Small intestine (tissue), 7 donors: Measurements from ENCODE around the gene KRTAP10-8. TPM values are rescaled to one million over a fixed set of nuclear protein-coding genes. Genes with fewer than 3 reads are reported as not detected.

ENCODE experiments used
- DNase-seq, 2 donors: peaks; one replicate each; pipeline versions ENCODE4 v3.0.0 to v3.0.0-alpha.2; 2013
- FAIRE-seq: peaks from 2 replicates; lab custom pipeline; 2012; peaks lifted over from hg19 to GRCh38; lab: Jason Lieb, UNC
- H3K27ac ChIP-seq, 3 donors: one replicate each; pipeline ENCODE4 v1.5.1; 2013; ENCODE audit warnings: low read length in 2 of 3, mild to moderate bottlenecking in 2 of 3, control low read depth in 1 of 3, inconsistent platforms in 1 of 3, low read depth in 1 of 3, moderate library complexity in 1 of 3
- H3K27me3 ChIP-seq, 3 donors: one replicate each; pipeline ENCODE4 v1.6.1; 2013; ENCODE audit warnings: low read length in 3 of 3, inconsistent platforms in 1 of 3; ENCODE audit not compliant: control insufficient read depth in 3 of 3, insufficient read depth in 3 of 3
- H3K36me3 ChIP-seq, 3 donors: one replicate each; pipeline ENCODE4 v1.6.1; 2013; ENCODE audit warnings: low read length in 3 of 3, inconsistent platforms in 1 of 3, low read depth in 1 of 3, mild to moderate bottlenecking in 1 of 3, moderate library complexity in 1 of 3; ENCODE audit not compliant: control insufficient read depth in 3 of 3, insufficient read depth in 2 of 3
- H3K4me1 ChIP-seq, 3 donors: one replicate each; pipeline ENCODE4 v1.6.1; 2013; ENCODE audit warnings: low read length in 2 of 3, inconsistent platforms in 1 of 3, low read depth in 1 of 3, mild to moderate bottlenecking in 1 of 3, moderate library complexity in 1 of 3; ENCODE audit not compliant: control insufficient read depth in 3 of 3, insufficient read depth in 2 of 3
- H3K4me3 ChIP-seq, 3 donors: one replicate each; pipeline ENCODE4 v1.5.1; 2013; ENCODE audit warnings: low read length in 3 of 3, control low read depth in 1 of 3, inconsistent platforms in 1 of 3, low read depth in 1 of 3, mild to moderate bottlenecking in 1 of 3, moderate library complexity in 1 of 3
- H3K9me3 ChIP-seq, 2 donors: one replicate each; pipeline ENCODE4 v1.6.1; 2013; ENCODE audit warnings: low read depth in 1 of 2, low read length in 1 of 2; ENCODE audit not compliant: control insufficient read depth in 2 of 2, insufficient read depth in 1 of 2
- WGBS, 3 donors: extraction: QIAGEN DNeasy Blood & Tissue Kit; methylation state at CpG; one replicate each; pipeline ENCODE4 v1.1.7; 2013; 5-methylcytosine and 5-hydroxymethylcytosine counted together
- polyA plus RNA-seq, 4 donors: library from polyadenylated mRNA; stranded (reverse) in 3 of 4; unstranded in 1 of 4; fragments of 200-250 nt in 3 of 4; fragments of 120-200 nt in 1 of 4; gene quantifications; one replicate each; pipeline versions ENCODE4 v1.2.1 to v1.2.3, GENCODE V29; 2013
- donor health status: healthy with polysubstance abuse.
- donor health status: control.
- donor health status: control.
- donor health status: Bipolar disorder and iron deficiency.
- donor health status: healthy.

Gene KRTAP10-8
- polyA plus RNA-seq, 4 donors = not detected

GRCh38 chr21:44617071-44617501 lies 5.2 kb downstream of the KRTAP10-8 start:
- Histone ChIP-seq H3K27me3 (peaks cover 0 to 2% (median 0%) of the 10 kb centered on the region in 3 donors), H3K27ac (no peak overlapping the region), H3K4me1 (peaks cover 0 to 2% (median 0%) of the 10 kb centered on the region in 3 donors), H3K36me3 (no peaks in the 10 kb centered on the region), H3K9me3 (no peaks in the 10 kb centered on the region), H3K4me3 (no peak overlapping the region)
- no peak for FAIRE-seq
- no peak for DNase-seq
- 57 to 65% (median 64%) methylated on average over 8 of the region's 8 CpGs for WGBS, 3 donors

GRCh38 chr21:44618504-44618903 lies 6.6 kb downstream of the KRTAP10-8 start:
- 21 to 30% (median 24%) methylated on average over 4 of the region's 4 CpGs for WGBS, 3 donors
- Histone ChIP-seq H3K9me3 (peaks cover 0 to 5% of the 10 kb centered on the region in 2 donors), H3K4me3 (no peak overlapping the region), H3K27me3 (peaks cover 0 to 2% (median 0%) of the 10 kb centered on the region in 3 donors), H3K4me1 (peaks cover 0 to 2% (median 0%) of the 10 kb centered on the region in 3 donors), H3K27ac (peak overlapping the region in 1 of 3 donors; percentile 77), H3K36me3 (no peaks in the 10 kb centered on the region)
- FAIRE-seq (no peak), DNase-seq (peak; percentile 6 to 48)

GRCh38 chr21:44618909-44619308 lies 7.0 kb downstream of the KRTAP10-8 start:
- peaks cover 0 to 2% (median 0%) of the 10 kb centered on the region in 3 donors for H3K27me3 ChIP-seq
- no peak overlapping the region for H3K4me3 ChIP-seq
- H3K36me3 ChIP-seq = no peaks in the 10 kb centered on the region
- FAIRE-seq = no peak
- DNase-seq = peak in 1 of 2 donors; percentile 51
- peak overlapping the region in 2 of 3 donors; percentile 45 to 77 for H3K27ac ChIP-seq
- whole genome bisulfite sequencing, 3 donors = 51 to 57% (median 56%) methylated on average over 3 of the region's 3 CpGs
- peaks cover 0 to 5% of the 10 kb centered on the region in 2 donors for H3K9me3 ChIP-seq
- H3K4me1 ChIP-seq = peaks cover 0 to 2% (median 0%) of the 10 kb centered on the region in 3 donors

- no peak for DNase-seq
- peaks cover 0 to 2% (median 0%) of the 10 kb centered on the region in 3 donors for H3K4me1 ChIP-seq
Measured at GRCh38 chr21:44619886-44620285, 8.0 kb downstream of the KRTAP10-8 start.

DNA sequence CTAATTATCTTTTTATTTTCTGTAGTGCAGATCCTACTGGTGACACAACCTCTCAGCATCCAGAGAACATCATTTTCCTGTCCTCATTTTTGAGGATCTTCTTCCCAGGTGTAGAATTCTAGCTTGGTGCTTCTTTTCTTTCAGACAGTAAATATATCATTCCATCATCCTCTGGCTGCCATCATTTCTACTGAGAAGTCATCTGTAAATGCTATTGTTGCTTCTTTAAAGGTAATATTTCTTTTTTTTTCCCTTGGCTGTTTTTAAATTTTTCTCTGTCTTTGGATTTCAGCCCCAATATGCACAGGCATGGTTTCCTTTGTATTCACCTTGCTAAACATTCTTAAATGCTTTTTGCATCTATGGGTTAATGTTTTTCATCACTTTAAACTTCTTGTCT lies 11.7 kb downstream of the KRTAP10-8 start:
- DNase-seq (no peak), FAIRE-seq (no peak)
- H3K27me3 ChIP-seq = no peaks in the 10 kb centered on the region
- H3K36me3 ChIP-seq = no peaks in the 10 kb centered on the region
- H3K4me3 ChIP-seq = no peak overlapping the region
- peaks cover 0 to 5% of the 10 kb centered on the region in 2 donors for H3K9me3 ChIP-seq
- no peak overlapping the region for H3K27ac ChIP-seq
- no peaks in the 10 kb centered on the region for H3K4me1 ChIP-seq

More at GRCh38 chr21:44619886-44620285, 8.0 kb downstream of the KRTAP10-8 start:
- FAIRE-seq = no peak
- Histone ChIP-seq H3K27ac (no peak overlapping the region), H3K27me3 (peaks cover 0 to 2% (median 0%) of the 10 kb centered on the region in 3 donors), H3K4me3 (no peak overlapping the region), H3K9me3 (peaks cover 0 to 5% of the 10 kb centered on the region in 2 donors), H3K36me3 (no peaks in the 10 kb centered on the region)
- 86 to 90% (median 88%) methylated on average over 6 of the region's 6 CpGs for WGBS, 3 donors

DNA sequence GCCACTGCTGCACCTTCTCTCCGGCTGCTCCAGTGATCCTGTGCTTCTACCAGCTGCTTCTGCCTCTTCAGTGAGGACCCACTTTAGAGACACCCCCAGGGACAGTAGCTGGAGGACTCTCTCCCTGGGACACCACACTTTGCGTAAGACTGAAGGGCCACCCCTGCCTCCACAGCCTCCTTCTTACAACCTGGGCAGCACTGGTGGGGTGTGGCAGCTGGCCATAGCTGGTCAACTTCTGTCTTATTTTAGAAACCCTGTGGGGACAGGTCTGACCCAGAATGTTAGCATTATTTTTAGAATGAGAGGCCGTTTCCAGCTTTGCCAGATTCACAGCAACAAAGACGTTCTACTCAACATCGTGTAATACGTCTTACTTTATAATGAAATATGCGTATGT lies 13.9 kb downstream of the KRTAP10-8 start:
- 80 to 91% (median 84%) methylated on average over 7 of the region's 7 CpGs for WGBS, 3 donors
- peaks cover 0 to 12% of the 10 kb centered on the region in 2 donors for H3K9me3 ChIP-seq
- H3K27ac ChIP-seq = no peak overlapping the region
- no peaks in the 10 kb centered on the region for H3K4me1 ChIP-seq
- DNase-seq (no peak), FAIRE-seq (no peak)
- no peaks in the 10 kb centered on the region for H3K36me3 ChIP-seq
- no peak overlapping the region for H3K4me3 ChIP-seq
- H3K27me3 ChIP-seq = no peaks in the 10 kb centered on the region

DNA sequence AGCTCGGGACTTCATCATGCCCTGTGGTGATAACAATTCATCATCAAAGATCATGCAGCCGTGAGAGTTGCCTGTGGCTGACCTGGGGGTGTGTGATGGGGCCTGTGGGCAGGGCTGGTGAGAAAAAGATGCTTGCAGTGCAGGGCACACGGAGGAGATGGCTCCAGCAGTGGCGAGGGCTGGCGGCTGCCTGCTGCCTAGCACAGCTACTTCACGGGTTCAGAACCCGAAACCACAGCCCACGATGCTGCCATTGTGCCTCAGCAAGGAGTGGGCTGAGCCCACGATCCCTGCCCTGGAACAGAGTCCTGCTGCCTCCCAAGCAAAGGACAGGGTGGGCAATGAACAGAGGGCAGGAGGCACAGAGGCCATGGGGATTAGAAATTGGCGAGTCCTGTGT lies 14.4 kb downstream of the KRTAP10-8 start:
- 58 to 66% (median 62%) methylated on average over 10 of the region's 10 CpGs for WGBS, 3 donors

DNA sequence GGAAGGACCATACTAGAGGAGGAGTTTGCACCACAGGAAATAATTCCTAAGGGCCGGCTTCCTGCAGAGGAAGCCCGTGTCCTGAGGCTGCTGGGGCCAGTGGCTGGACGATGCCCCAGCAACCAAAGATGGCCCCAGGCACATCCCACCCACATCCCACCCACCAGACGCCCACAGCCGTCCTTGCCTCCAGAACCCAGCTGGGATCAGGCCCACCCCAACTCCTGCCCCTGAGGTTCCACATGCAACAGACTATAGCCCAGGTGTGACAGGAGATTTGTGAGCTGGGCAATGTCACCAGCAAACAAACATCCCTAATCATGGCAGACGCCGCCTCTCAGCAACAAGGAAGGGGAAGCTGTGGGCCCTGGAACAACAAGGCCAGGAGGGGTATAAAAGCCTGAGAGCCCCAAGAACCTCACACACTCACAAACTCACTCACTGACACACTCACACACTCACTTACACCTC lies 14.8 kb downstream of the KRTAP10-8 start, which contains the start of gene KRTAP10-9:
KRTAP10-9 (plus strand) TSS at position 421 of the 471 bp plus-strand sequence. CDS start 79 bp downstream, outside the sequence.
- Histone ChIP-seq H3K27me3 (no peaks in the 10 kb centered on the region), H3K27ac (no peak within 1 kb of the TSS), H3K4me3 (no peak within 1 kb of the TSS), H3K4me1 (no peaks in the 10 kb centered on the region), H3K9me3 (peaks cover 0 to 16% of the 10 kb centered on the region in 2 donors), H3K36me3 (no peaks in the 10 kb centered on the region)
- WGBS, 3 donors = 48 to 59% (median 56%) methylated on average over 7 of the region's 7 CpGs
- FAIRE-seq (no peak), DNase-seq (no peak)

More for the DNA sequence above, 14.4 kb downstream of the KRTAP10-8 start:
- Histone ChIP-seq H3K9me3 (peaks cover 0 to 12% of the 10 kb centered on the region in 2 donors), H3K27ac (no peak overlapping the region), H3K27me3 (no peaks in the 10 kb centered on the region), H3K36me3 (no peaks in the 10 kb centered on the region), H3K4me1 (no peaks in the 10 kb centered on the region), H3K4me3 (no peak overlapping the region)
- FAIRE-seq = no peak
- DNase-seq = no peak
